Esophagus muscularis mucosa (tissue), 3 donors: ENCODE data around the gene PLD5.
"Not testable (repeated sequence)": the region's sequence is repeated elsewhere in the genome, so short reads cannot be mapped to it uniquely, and the experiment has no call there.

Experiments used
- CTCF ChIP-seq, 3 experiments: fragments of 200-600 bp in 2 of 3; fragments of 450-650 bp in 1 of 3; sonication (generic) in 2 of 3; IDR thresholded peaks; one replicate each; pipeline ENCODE4 v1.5.1; 2017 to 2019; ENCODE audit warnings: antibody characterized with exemption in 3 of 3, mild to moderate bottlenecking in 2 of 3, moderate library complexity in 1 of 3
- POLR2A ChIP-seq: fragments of 450-650 bp; IDR thresholded peaks from one replicate; pipeline ENCODE4 v1.6.1; 2017; ENCODE audit warnings: antibody characterized with exemption, moderate library complexity, mild to moderate bottlenecking, low read depth

- not testable (repeated sequence) for TF ChIP-seq POLR2A; CTCF (IDR thresholded peaks at IDR 0.05)
These were observed 209.6 kb downstream of the PLD5 start for GRCh38 chr1:242314865-242315264.
